ENCODE results near the gene ACOX2.

ACOX2 gene

GRCh38 chr3:58566398-58567250 is 29.6 kb upstream of the ACOX2 start:
- DNase-seq (ENCODE audit: low read depth), result no peak

- no peak for DNase-seq (ENCODE audit: low read depth)
Measured at GRCh38 chr3:58565621-58566397, 28.8 kb upstream of the ACOX2 start.

- DNase-seq (ENCODE audit: low read depth), result no peak
Measured at GRCh38 chr3:58564456-58565160, 27.6 kb upstream of the ACOX2 start.

GRCh38 chr3:58564054-58564453 is 27.1 kb upstream of the ACOX2 start:
- DNase-seq (ENCODE audit: low read depth), result no peak

GRCh38 chr3:58563386-58564035 is 26.5 kb upstream of the ACOX2 start:
- DNase-seq (ENCODE audit: low read depth), result no peak

GRCh38 chr3:58562498-58562897 is 25.5 kb upstream of the ACOX2 start:
- no peak for DNase-seq (ENCODE audit: low read depth)

GRCh38 chr3:58560771-58561311 is 23.9 kb upstream of the ACOX2 start:
- DNase-seq (ENCODE audit: low read depth), result no peak

- no peak for DNase-seq (ENCODE audit: low read depth)
Measured at GRCh38 chr3:58559586-58559985, 22.6 kb upstream of the ACOX2 start.

- DNase-seq (ENCODE audit: low read depth), result no peak
Measured at GRCh38 chr3:58557491-58557890, 20.5 kb upstream of the ACOX2 start.

GRCh38 chr3:58556761-58557221 is 19.8 kb upstream of the ACOX2 start:
- DNase-seq (ENCODE audit: low read depth), result no peak

GRCh38 chr3:58556001-58556400 is 19.0 kb upstream of the ACOX2 start:
- no peak for DNase-seq (ENCODE audit: low read depth)

GRCh38 chr3:58555203-58555602 is 18.2 kb upstream of the ACOX2 start:
- no peak for DNase-seq (ENCODE audit: low read depth)

- DNase-seq (ENCODE audit: low read depth), result no peak
Measured at GRCh38 chr3:58553003-58553402, 16.0 kb upstream of the ACOX2 start.

- DNase-seq (ENCODE audit: low read depth), result no peak
Measured at GRCh38 chr3:58551636-58552180, 14.7 kb upstream of the ACOX2 start.

GRCh38 chr3:58544541-58544940 is 7.6 kb upstream of the ACOX2 start:
- no peak for DNase-seq (ENCODE audit: low read depth)

GRCh38 chr3:58540176-58540858 is 3.3 kb upstream of the ACOX2 start:
- no peak for DNase-seq (ENCODE audit: low read depth)

GRCh38 chr3:58539626-58540025 is 2.6 kb upstream of the ACOX2 start:
- DNase-seq (ENCODE audit: low read depth), result no peak

- DNase-seq (ENCODE audit: low read depth), result no peak
Measured at GRCh38 chr3:58537412-58538301, 667 bp upstream of the ACOX2 start.

- no peak for DNase-seq (ENCODE audit: low read depth)
Measured at GRCh38 chr3:58535531-58536500, 1.2 kb downstream of the ACOX2 start.
